ENCODE measurements around the gene LAMA5.

Gene LAMA5

GRCh38 chr20:62408640-62409039, 41.5 kb upstream of the LAMA5 start:
- TF ChIP-seq YY1 (IDR thresholded peaks at IDR 0.05; ENCODE audit: low read depth) (no peak), CREB1 (IDR thresholded peaks at IDR 0.05; ENCODE audit: low read depth) (no peak), EP300 (IDR thresholded peaks at IDR 0.05; ENCODE audit: borderline replicate concordance) (no peak), FOXM1 (IDR thresholded peaks at IDR 0.05; ENCODE audit: borderline replicate concordance, low read depth) (no peak), RAD21 (IDR thresholded peaks at IDR 0.05; ENCODE audit: low read depth) (no peak), EGR1 (IDR thresholded peaks at IDR 0.05) (no peak)

GRCh38 chr20:62408055-62408454, 40.9 kb upstream of the LAMA5 start:
- no peak for TF ChIP-seq REST (IDR thresholded peaks at IDR 0.05; ENCODE audit: low read depth)
- no peak for TF ChIP-seq USF1 (IDR thresholded peaks at IDR 0.05)
- no peak for TF ChIP-seq RAD21 (IDR thresholded peaks at IDR 0.05; ENCODE audit: low read depth)
- TF ChIP-seq ZBTB7A (IDR thresholded peaks at IDR 0.05; ENCODE audit: low read depth), result no peak
- TF ChIP-seq FOXM1 (IDR thresholded peaks at IDR 0.05; ENCODE audit: borderline replicate concordance, low read depth), result no peak
- TF ChIP-seq MAX (IDR thresholded peaks at IDR 0.05), result no peak
- TF ChIP-seq TAF1 (IDR thresholded peaks at IDR 0.05; ENCODE audit: low read depth), result no peak
- TF ChIP-seq YY1 (IDR thresholded peaks at IDR 0.05; ENCODE audit: low read depth), result no peak
- TF ChIP-seq EP300 (IDR thresholded peaks at IDR 0.05; ENCODE audit: borderline replicate concordance), result no peak
- no peak for TF ChIP-seq EGR1 (IDR thresholded peaks at IDR 0.05)
- TF ChIP-seq CREB1 (IDR thresholded peaks at IDR 0.05; ENCODE audit: low read depth), result no peak
- TF ChIP-seq TCF12 (IDR thresholded peaks at IDR 0.05; ENCODE audit: low read depth), result no peak
- no peak for TF ChIP-seq CEBPB (IDR thresholded peaks at IDR 0.05)
- TF ChIP-seq TEAD4 (IDR thresholded peaks at IDR 0.05), result no peak
- no peak for TF ChIP-seq NFIC (IDR thresholded peaks at IDR 0.05)

- TF ChIP-seq CREB1 (IDR thresholded peaks at IDR 0.05; ENCODE audit: low read depth) (peak; percentile 12; the same call in 1 of the 2 replicates), EP300 (IDR thresholded peaks at IDR 0.05; ENCODE audit: borderline replicate concordance) (peak; percentile 17; the same call in 1 of the 2 replicates), TCF12 (IDR thresholded peaks at IDR 0.05; ENCODE audit: low read depth) (peak; percentile 63), CEBPB (IDR thresholded peaks at IDR 0.05) (no peak), ZBTB7A (IDR thresholded peaks at IDR 0.05; ENCODE audit: low read depth) (no peak), YY1 (IDR thresholded peaks at IDR 0.05; ENCODE audit: low read depth) (0 out of 2 replicates have a peak, but pooled peaks have one; percentile 34), MAX (IDR thresholded peaks at IDR 0.05) (peak; percentile 81), TAF1 (IDR thresholded peaks at IDR 0.05; ENCODE audit: low read depth) (peak; percentile 57; the same call in 1 of the 2 replicates), RAD21 (IDR thresholded peaks at IDR 0.05; ENCODE audit: low read depth) (no peak; the same call in 1 of the 2 replicates), REST (IDR thresholded peaks at IDR 0.05; ENCODE audit: low read depth) (no peak), NFIC (IDR thresholded peaks at IDR 0.05) (0 out of 2 replicates have a peak, but pooled peaks have one; percentile 13), TEAD4 (IDR thresholded peaks at IDR 0.05) (no peak), USF1 (IDR thresholded peaks at IDR 0.05) (0 out of 2 replicates have a peak, but pooled peaks have one; percentile 25)
Observed at GRCh38 chr20:62407221-62407992, 40.3 kb upstream of the LAMA5 start, which contains the start of gene CABLES2. TSS of gene CABLES2 (minus strand) at chr20:62407285. CDS start at chr20:62407276, 9 bp downstream.

GRCh38 chr20:62406635-62407176, 39.6 kb upstream of the LAMA5 start:
- TF ChIP-seq USF1 (IDR thresholded peaks at IDR 0.05) (peak; percentile 44; the same call in 1 of the 2 replicates), ZBTB7A (IDR thresholded peaks at IDR 0.05; ENCODE audit: low read depth) (no peak)

GRCh38 chr20:62405981-62406513, 38.9 kb upstream of the LAMA5 start:
- TF ChIP-seq EGR1 (IDR thresholded peaks at IDR 0.05) (no peak), TCF12 (IDR thresholded peaks at IDR 0.05; ENCODE audit: low read depth) (no peak), FOXM1 (IDR thresholded peaks at IDR 0.05; ENCODE audit: borderline replicate concordance, low read depth) (no peak), TEAD4 (IDR thresholded peaks at IDR 0.05) (no peak), CEBPB (IDR thresholded peaks at IDR 0.05) (no peak), ZBTB7A (IDR thresholded peaks at IDR 0.05; ENCODE audit: low read depth) (no peak), TAF1 (IDR thresholded peaks at IDR 0.05; ENCODE audit: low read depth) (no peak), NFIC (IDR thresholded peaks at IDR 0.05) (no peak), RAD21 (IDR thresholded peaks at IDR 0.05; ENCODE audit: low read depth) (no peak), USF1 (IDR thresholded peaks at IDR 0.05) (no peak)
